ENCODE measurements around the gene MAP3K12. TPM values are rescaled to one million over a fixed set of nuclear protein-coding genes. Genes with fewer than 3 reads are reported as not detected.
A peak's percentile ranks its signal among the peaks of the same experiment; 100 is the strongest.

MAP3K12 gene
- total and polyA plus RNA-seq, 2 donors (not counting 1 experiment from before 2014, with no cell fraction given): 31.6 to 40.8 TPM

- peak within 1 kb of the TSS; percentile 100 for H3K4me2 ChIP-seq (ENCODE audit: extremely low read depth, insufficient read depth, low read length)
- H3K9ac ChIP-seq (ENCODE audit: insufficient read depth, low read length): peak within 1 kb of the TSS; percentile 90
- peak within 1 kb of the TSS; percentile 93 for H3K27ac ChIP-seq (ENCODE audit: insufficient read depth, low read length)
- no peaks in the 10 kb centered on the region for H3K27me3 ChIP-seq (ENCODE audit: control insufficient read depth, insufficient read depth, low read length)
- no peak for TF ChIP-seq CTCF (conservative IDR thresholded peaks at IDR 0.05 in 1 of 2, IDR thresholded peaks at IDR 0.05 in 1 of 2; ENCODE audit: low read depth in 1 of 2, low read length in 2 of 2)
- no peak for TF ChIP-seq EZH2 (IDR thresholded peaks at IDR 0.05; ENCODE audit: low read length, missing control alignments)
- no peaks in the 10 kb centered on the region for H3K9me3 ChIP-seq (ENCODE audit: control insufficient read depth, insufficient read depth, low read depth, low read length)
- peaks cover 36% of the 10 kb centered on the region for H3K79me2 ChIP-seq (ENCODE audit: control insufficient read depth, insufficient read depth, low read length)
- peak; percentile 99 to 100 for DNase-seq (ENCODE audit: low read depth in 2 of 2)
- peak within 1 kb of the TSS; percentile 87 for H2AFZ ChIP-seq (ENCODE audit: low read length)
- H4K20me1 ChIP-seq (ENCODE audit: control insufficient read depth, extremely low read depth, insufficient read depth, low read length): no peaks in the 10 kb centered on the region
- H3K36me3 ChIP-seq (ENCODE audit: control insufficient read depth, insufficient read depth, low read length): peaks cover 20% of the 10 kb centered on the region
- H3K4me3 ChIP-seq (replicated peaks in 1 of 4; ENCODE audit: control extremely low read depth in 1 of 4, insufficient read depth in 1 of 4, low read depth in 3 of 4, low read length in 4 of 4): peak within 1 kb of the TSS; percentile 72 to 96 (median 80)
- H3K4me1 ChIP-seq (ENCODE audit: control insufficient read depth, extremely low read depth, insufficient read depth, low read length): peaks cover 24% of the 10 kb centered on the region
Measured at GRCh38 chr12:53500776-53501614, 1.7 kb upstream of the MAP3K12 start, which contains the start of gene TARBP2. Gene TARBP2, plus strand, starts transcription at chr12:53501283. Its CDS starts 126 bp downstream, at chr12:53501409.

- peak overlapping the region; percentile 93 for H3K27ac ChIP-seq (ENCODE audit: insufficient read depth, low read length)
- peak; percentile 56 to 92 for DNase-seq (ENCODE audit: low read depth in 2 of 2)
- H3K9me3 ChIP-seq (ENCODE audit: control insufficient read depth, insufficient read depth, low read depth, low read length): no peaks in the 10 kb centered on the region
- peaks cover 15% of the 10 kb centered on the region for H3K36me3 ChIP-seq (ENCODE audit: control insufficient read depth, insufficient read depth, low read length)
- H3K79me2 ChIP-seq (ENCODE audit: control insufficient read depth, insufficient read depth, low read length): peaks cover 38% of the 10 kb centered on the region
- no peaks in the 10 kb centered on the region for H3K27me3 ChIP-seq (ENCODE audit: control insufficient read depth, insufficient read depth, low read length)
- no peak overlapping the region for H2AFZ ChIP-seq (ENCODE audit: low read length)
- peaks cover 22% of the 10 kb centered on the region for H3K4me1 ChIP-seq (ENCODE audit: control insufficient read depth, extremely low read depth, insufficient read depth, low read length)
- no peaks in the 10 kb centered on the region for H4K20me1 ChIP-seq (ENCODE audit: control insufficient read depth, extremely low read depth, insufficient read depth, low read length)
- H3K4me3 ChIP-seq (replicated peaks in 1 of 4; ENCODE audit: control extremely low read depth in 1 of 4, insufficient read depth in 1 of 4, low read depth in 3 of 4, low read length in 4 of 4): peak overlapping the region; percentile 33 to 96 (median 76)
- H3K9ac ChIP-seq (ENCODE audit: insufficient read depth, low read length): peak overlapping the region; percentile 81
- TF ChIP-seq CTCF (conservative IDR thresholded peaks at IDR 0.05 in 1 of 2, IDR thresholded peaks at IDR 0.05 in 1 of 2; ENCODE audit: low read depth in 1 of 2, low read length in 2 of 2): no peak
- no peak for TF ChIP-seq EZH2 (IDR thresholded peaks at IDR 0.05; ENCODE audit: low read length, missing control alignments)
- H3K4me2 ChIP-seq (ENCODE audit: extremely low read depth, insufficient read depth, low read length): peak overlapping the region; percentile 92
Measured at GRCh38 chr12:53500142-53500775, 1.0 kb upstream of the MAP3K12 start.

GRCh38 chr12:53498235-53498630 lies 1.0 kb downstream of the MAP3K12 start:
- no peak overlapping the region for H3K9ac ChIP-seq (ENCODE audit: insufficient read depth, low read length)
- H3K79me2 ChIP-seq (ENCODE audit: control insufficient read depth, insufficient read depth, low read length): peaks cover 36% of the 10 kb centered on the region

More at GRCh38 chr12:53498235-53498630, 1.0 kb downstream of the MAP3K12 start:
- no peaks in the 10 kb centered on the region for H3K27me3 ChIP-seq (ENCODE audit: control insufficient read depth, insufficient read depth, low read length)
- peaks cover 4% of the 10 kb centered on the region for H3K36me3 ChIP-seq (ENCODE audit: control insufficient read depth, insufficient read depth, low read length)
- H3K4me2 ChIP-seq (ENCODE audit: extremely low read depth, insufficient read depth, low read length): peak overlapping the region; percentile 80
- TF ChIP-seq EZH2 (IDR thresholded peaks at IDR 0.05; ENCODE audit: low read length, missing control alignments) (no peak), CTCF (conservative IDR thresholded peaks at IDR 0.05 in 1 of 2, IDR thresholded peaks at IDR 0.05 in 1 of 2; ENCODE audit: low read depth in 1 of 2, low read length in 2 of 2) (no peak)
- H3K27ac ChIP-seq (ENCODE audit: insufficient read depth, low read length): no peak overlapping the region
- H3K9me3 ChIP-seq (ENCODE audit: control insufficient read depth, insufficient read depth, low read depth, low read length): no peaks in the 10 kb centered on the region
- H3K4me3 ChIP-seq (replicated peaks in 1 of 4; ENCODE audit: control extremely low read depth in 1 of 4, insufficient read depth in 1 of 4, low read depth in 3 of 4, low read length in 4 of 4): peak overlapping the region; percentile 33 to 85 (median 68)
- no peaks in the 10 kb centered on the region for H4K20me1 ChIP-seq (ENCODE audit: control insufficient read depth, extremely low read depth, insufficient read depth, low read length)
- DNase-seq (ENCODE audit: low read depth in 2 of 2): no peak
- no peak overlapping the region for H2AFZ ChIP-seq (ENCODE audit: low read length)
- peaks cover 27% of the 10 kb centered on the region for H3K4me1 ChIP-seq (ENCODE audit: control insufficient read depth, extremely low read depth, insufficient read depth, low read length)

Data from fibroblast of lung (primary cell).